ENCODE measurements around the gene FPGS.
"Not testable (repeated sequence)": the region's sequence is repeated elsewhere in the genome, so short reads cannot be mapped to it uniquely, and the experiment has no call there.

The FPGS gene

DNA sequence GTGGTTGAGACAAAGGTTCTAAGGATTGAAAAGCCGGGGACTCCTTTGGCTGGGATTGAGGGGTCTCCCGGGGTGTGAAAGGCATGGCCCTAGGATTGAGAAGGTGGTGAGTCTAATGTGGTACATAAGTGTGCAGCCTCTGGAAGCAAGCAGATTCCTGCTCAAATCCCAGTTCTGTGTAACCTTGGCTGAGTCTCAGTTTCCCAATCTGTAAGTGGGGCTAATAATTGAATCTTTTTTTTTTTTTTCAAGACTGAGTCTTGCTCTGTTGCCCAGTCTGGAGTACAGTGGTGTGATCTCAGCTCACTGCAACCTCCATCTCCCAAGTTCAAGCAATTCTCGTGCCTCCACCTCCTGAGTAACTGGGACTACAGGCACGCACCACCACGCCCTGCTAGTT is 30.1 kb upstream of the FPGS start:
- Histone ChIP-seq H3K27ac (ENCODE audit: low read length) (no peak overlapping the region), H3K9me3 (ENCODE audit: control insufficient read depth, low read depth, low read length) (no peaks in the 10 kb centered on the region), H3K36me3 (ENCODE audit: control insufficient read depth, low read depth, low read length) (no peaks in the 10 kb centered on the region), H3K27me3 (ENCODE audit: control insufficient read depth, insufficient read depth, low read length) (peaks cover 9% of the 10 kb centered on the region), H3K4me1 (ENCODE audit: control insufficient read depth, low read depth, low read length) (peaks cover 15% of the 10 kb centered on the region), H3K4me3 (ENCODE audit: low read length) (no peak overlapping the region), H3K9ac (ENCODE audit: low read length) (no peak overlapping the region)

DNA sequence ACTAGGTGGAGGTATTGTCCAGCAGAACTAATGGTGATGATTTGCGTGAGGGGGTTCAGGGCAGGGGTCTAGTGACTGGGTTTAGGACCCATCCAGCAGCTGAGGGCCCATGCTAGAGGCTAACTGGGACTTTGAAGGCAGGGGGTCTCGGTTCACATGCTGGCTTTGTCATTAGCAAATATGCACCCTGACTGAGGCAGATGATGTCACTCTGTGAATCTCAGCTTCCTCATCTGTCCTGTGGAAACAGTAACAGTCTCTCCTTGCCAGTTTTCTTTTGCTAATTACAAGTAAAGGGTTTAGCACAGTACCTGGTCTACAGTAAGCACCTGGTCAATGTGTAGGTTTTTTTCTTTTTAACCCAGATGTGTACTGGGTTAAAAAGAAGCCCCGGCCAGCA is 29.4 kb upstream of the FPGS start:
- H3K4me3 ChIP-seq (ENCODE audit: low read length): no peak overlapping the region
- peaks cover 15% of the 10 kb centered on the region for H3K4me1 ChIP-seq (ENCODE audit: control insufficient read depth, low read depth, low read length)
- no peaks in the 10 kb centered on the region for H3K9me3 ChIP-seq (ENCODE audit: control insufficient read depth, low read depth, low read length)
- no peak overlapping the region for H3K9ac ChIP-seq (ENCODE audit: low read length)
- H3K36me3 ChIP-seq (ENCODE audit: control insufficient read depth, low read depth, low read length): no peaks in the 10 kb centered on the region
- no peak overlapping the region for H3K27ac ChIP-seq (ENCODE audit: low read length)
- H3K27me3 ChIP-seq (ENCODE audit: control insufficient read depth, insufficient read depth, low read length): peaks cover 9% of the 10 kb centered on the region

- Histone ChIP-seq H3K4me1 (ENCODE audit: control insufficient read depth, low read depth, low read length) (peaks cover 15% of the 10 kb centered on the region), H3K9ac (ENCODE audit: low read length) (no peak overlapping the region), H3K4me3 (ENCODE audit: low read length) (no peak overlapping the region), H3K36me3 (ENCODE audit: control insufficient read depth, low read depth, low read length) (no peaks in the 10 kb centered on the region), H3K27me3 (ENCODE audit: control insufficient read depth, insufficient read depth, low read length) (peaks cover 9% of the 10 kb centered on the region), H3K9me3 (ENCODE audit: control insufficient read depth, low read depth, low read length) (no peaks in the 10 kb centered on the region), H3K27ac (ENCODE audit: low read length) (no peak overlapping the region)
These were observed 28.7 kb upstream of the FPGS start for GRCh38 chr9:127773981-127774380.

GRCh38 chr9:127776195-127776923 is 26.3 kb upstream of the FPGS start:
- Histone ChIP-seq H3K36me3 (ENCODE audit: control insufficient read depth, low read depth, low read length) (no peaks in the 10 kb centered on the region), H3K9ac (ENCODE audit: low read length) (no peak overlapping the region), H3K9me3 (ENCODE audit: control insufficient read depth, low read depth, low read length) (no peaks in the 10 kb centered on the region), H3K4me3 (ENCODE audit: low read length) (no peak overlapping the region), H3K27me3 (ENCODE audit: control insufficient read depth, insufficient read depth, low read length) (no peaks in the 10 kb centered on the region), H3K27ac (ENCODE audit: low read length) (no peak overlapping the region), H3K4me1 (ENCODE audit: control insufficient read depth, low read depth, low read length) (peaks cover 4% of the 10 kb centered on the region)

DNA sequence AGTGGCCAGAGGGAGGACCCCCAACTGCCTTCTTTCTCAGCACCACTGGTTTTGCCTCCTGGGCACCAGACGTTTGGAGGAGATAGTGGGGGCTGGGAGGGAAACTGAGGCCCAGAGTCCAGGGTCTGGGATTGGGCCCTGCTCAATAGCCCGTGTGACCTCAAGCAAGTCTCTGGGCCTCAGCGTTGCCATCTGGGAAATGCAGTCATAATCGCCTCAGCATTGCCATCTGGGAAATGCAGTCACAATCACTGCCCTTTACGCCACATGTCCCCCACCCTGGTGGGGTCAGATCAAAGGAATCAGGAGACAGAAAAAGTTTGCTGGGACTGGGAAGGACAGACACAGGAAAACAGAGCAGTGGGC is 25.8 kb upstream of the FPGS start:
- Histone ChIP-seq H3K9ac (ENCODE audit: low read length) (no peak overlapping the region), H3K27ac (ENCODE audit: low read length) (no peak overlapping the region), H3K27me3 (ENCODE audit: control insufficient read depth, insufficient read depth, low read length) (no peaks in the 10 kb centered on the region), H3K4me3 (ENCODE audit: low read length) (no peak overlapping the region), H3K36me3 (ENCODE audit: control insufficient read depth, low read depth, low read length) (no peaks in the 10 kb centered on the region), H3K9me3 (ENCODE audit: control insufficient read depth, low read depth, low read length) (no peaks in the 10 kb centered on the region), H3K4me1 (ENCODE audit: control insufficient read depth, low read depth, low read length) (peaks cover under 1% of the 10 kb centered on the region)

DNA sequence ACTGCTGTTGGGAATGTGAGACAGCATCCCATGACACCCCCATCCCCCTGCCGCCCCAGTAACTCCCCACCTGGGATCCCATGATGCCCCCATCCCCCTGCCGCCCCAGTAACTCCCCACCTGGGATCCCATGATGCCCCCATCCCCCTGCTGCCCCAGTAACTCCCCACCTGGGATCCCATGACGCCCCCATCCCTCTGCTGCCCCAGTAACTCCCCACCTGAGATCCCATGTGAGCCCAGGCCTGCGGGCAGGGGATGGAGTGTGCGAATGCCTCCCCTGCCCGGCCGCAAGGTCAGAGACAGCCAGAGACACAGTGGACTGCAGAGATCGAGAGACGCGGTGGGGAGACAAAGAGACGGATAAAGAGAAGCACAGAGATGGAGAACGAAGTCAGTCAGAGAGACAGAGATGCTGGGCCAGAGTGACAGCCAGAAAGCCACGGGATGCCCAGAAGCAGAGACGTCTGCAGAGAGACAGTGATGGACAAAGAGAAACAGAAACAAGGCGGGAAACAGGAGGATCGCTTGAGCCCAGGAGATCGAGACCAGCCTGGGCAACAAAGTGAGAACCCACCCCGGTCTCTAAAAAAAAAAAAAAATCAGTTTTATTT is 25.2 kb upstream of the FPGS start:
- H3K4me3 ChIP-seq (ENCODE audit: low read length): no peak overlapping the region
- no peak overlapping the region for H3K9ac ChIP-seq (ENCODE audit: low read length)
- no peaks in the 10 kb centered on the region for H3K27me3 ChIP-seq (ENCODE audit: control insufficient read depth, insufficient read depth, low read length)
- H3K4me1 ChIP-seq (ENCODE audit: control insufficient read depth, low read depth, low read length): no peaks in the 10 kb centered on the region
- H3K36me3 ChIP-seq (ENCODE audit: control insufficient read depth, low read depth, low read length): no peaks in the 10 kb centered on the region
- H3K27ac ChIP-seq (ENCODE audit: low read length): no peak overlapping the region
- H3K9me3 ChIP-seq (ENCODE audit: control insufficient read depth, low read depth, low read length): no peaks in the 10 kb centered on the region

DNA sequence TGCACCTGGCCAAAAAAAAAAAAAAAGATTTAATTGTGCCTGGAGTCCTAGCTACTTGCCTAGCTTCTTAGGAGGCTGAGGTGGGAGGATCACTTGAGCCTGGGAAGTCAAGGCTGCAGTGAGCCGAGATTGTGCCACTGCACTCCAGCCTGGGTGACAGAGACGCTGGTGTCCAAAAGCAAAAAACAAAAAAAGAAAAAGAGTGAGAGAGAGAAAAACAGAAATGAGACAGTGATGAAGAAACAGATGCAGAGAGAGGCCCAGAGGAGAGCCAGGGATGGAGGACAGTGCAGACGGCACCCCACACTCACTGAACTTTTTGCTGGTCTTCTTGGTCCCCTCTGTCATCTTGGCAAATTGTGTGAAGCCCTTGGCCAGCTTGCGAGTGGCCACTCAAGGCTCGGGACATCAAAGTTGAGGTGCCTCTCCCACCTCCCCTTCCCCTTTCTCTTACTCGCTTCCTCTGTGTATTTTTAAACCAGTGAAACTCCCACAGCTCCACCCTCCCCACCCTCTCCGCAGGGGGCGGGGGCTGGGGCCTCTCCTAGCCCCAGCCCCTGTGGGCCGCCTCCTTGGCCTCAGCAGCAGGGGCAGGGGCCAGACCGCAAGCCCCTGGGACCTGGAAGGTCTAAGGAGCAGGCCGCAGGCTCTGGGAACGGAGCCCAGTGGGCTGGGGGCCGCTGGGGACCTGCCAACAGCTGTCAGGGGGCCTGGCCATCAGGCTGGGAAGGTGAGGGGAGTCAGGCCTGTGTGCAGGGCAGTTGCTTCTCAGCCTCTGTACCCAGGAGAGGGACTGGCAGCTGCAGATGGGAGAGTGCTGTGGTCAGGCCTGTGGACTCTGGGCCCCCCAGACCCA is 24.2 kb upstream of the FPGS start, which contains the start of gene SH2D3C:
Gene SH2D3C (minus strand): TSS at position 387 of the 856 bp plus-strand sequence. CDS start 39 bp downstream, at position 348.
- Histone ChIP-seq H3K27ac (ENCODE audit: low read length) (no peak within 1 kb of the TSS), H3K9me3 (ENCODE audit: control insufficient read depth, low read depth, low read length) (no peaks in the 10 kb centered on the region), H3K4me1 (ENCODE audit: control insufficient read depth, low read depth, low read length) (no peaks in the 10 kb centered on the region), H3K4me3 (ENCODE audit: low read length) (no peak within 1 kb of the TSS), H3K36me3 (ENCODE audit: control insufficient read depth, low read depth, low read length) (no peaks in the 10 kb centered on the region), H3K27me3 (ENCODE audit: control insufficient read depth, insufficient read depth, low read length) (no peaks in the 10 kb centered on the region), H3K9ac (ENCODE audit: low read length) (no peak within 1 kb of the TSS)

- Histone ChIP-seq H3K9ac (ENCODE audit: low read length) (no peak overlapping the region), H3K4me1 (ENCODE audit: control insufficient read depth, low read depth, low read length) (no peaks in the 10 kb centered on the region), H3K36me3 (ENCODE audit: control insufficient read depth, low read depth, low read length) (no peaks in the 10 kb centered on the region), H3K27me3 (ENCODE audit: control insufficient read depth, insufficient read depth, low read length) (no peaks in the 10 kb centered on the region), H3K9me3 (ENCODE audit: control insufficient read depth, low read depth, low read length) (no peaks in the 10 kb centered on the region), H3K27ac (ENCODE audit: low read length) (no peak overlapping the region), H3K4me3 (ENCODE audit: low read length) (no peak overlapping the region)
These were observed 23.3 kb upstream of the FPGS start for GRCh38 chr9:127779136-127779981.

DNA sequence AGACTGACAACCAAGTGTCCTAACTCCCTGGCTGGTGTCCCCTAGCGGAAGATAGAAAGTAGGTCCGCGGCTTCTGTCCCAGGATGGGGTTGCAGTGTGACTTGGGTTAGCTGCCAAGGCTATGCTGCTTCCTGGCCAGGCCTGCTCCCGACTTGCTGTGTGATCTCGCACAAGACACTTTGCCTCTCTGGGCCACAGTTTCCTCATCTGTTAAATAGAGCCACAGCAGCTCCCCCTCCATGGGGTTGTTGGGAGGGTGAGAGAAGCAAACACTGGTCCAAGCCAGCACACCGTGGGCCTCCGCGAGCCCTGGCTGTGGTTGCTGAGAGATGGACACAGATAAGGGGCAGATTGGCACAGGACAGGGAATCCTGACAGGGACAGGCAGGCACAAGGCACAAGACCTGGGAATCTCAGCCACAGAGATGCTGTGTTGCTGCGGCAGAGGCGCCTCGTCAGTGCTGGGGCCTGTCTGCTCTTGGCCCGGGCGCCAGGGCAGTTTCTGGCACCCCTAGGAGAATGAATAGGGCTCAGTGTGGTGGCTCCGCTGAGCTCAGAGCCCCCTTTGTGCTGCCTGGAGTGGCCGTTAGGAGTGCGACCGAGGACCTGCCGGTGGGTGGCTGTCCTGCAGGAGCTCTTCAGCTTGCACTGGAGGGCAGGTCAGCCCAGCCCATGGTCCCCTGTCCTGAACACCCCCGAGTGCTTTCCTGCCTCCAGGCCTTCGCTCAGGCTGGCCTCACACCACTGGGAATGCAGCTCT is 22.4 kb upstream of the FPGS start:
- Histone ChIP-seq H3K4me1 (ENCODE audit: control insufficient read depth, low read depth, low read length) (no peaks in the 10 kb centered on the region), H3K9ac (ENCODE audit: low read length) (no peak overlapping the region), H3K36me3 (ENCODE audit: control insufficient read depth, low read depth, low read length) (no peaks in the 10 kb centered on the region), H3K4me3 (ENCODE audit: low read length) (no peak overlapping the region), H3K27me3 (ENCODE audit: control insufficient read depth, insufficient read depth, low read length) (no peaks in the 10 kb centered on the region), H3K27ac (ENCODE audit: low read length) (no peak overlapping the region), H3K9me3 (ENCODE audit: control insufficient read depth, low read depth, low read length) (no peaks in the 10 kb centered on the region)

DNA sequence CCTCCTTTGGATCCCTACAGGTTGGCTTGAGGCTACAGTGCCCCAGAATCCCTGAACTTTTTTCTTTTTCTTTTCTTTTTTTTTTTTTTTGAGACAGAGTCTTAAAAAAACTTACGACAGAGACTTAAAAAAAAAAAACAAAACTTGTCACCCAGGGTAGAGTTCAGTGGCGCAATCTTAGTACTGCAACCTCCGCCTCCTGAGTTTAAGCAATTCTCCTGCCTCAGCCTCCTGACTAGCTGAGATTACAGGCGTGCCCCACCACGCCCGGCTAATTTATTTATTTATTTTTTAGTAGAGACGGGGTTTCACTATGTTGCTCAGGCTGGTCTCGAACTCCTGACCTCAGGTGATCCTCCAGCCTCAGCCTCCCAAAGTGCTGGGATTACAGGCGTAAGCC is 21.8 kb upstream of the FPGS start:
- H3K9ac ChIP-seq (ENCODE audit: low read length); H3K36me3 ChIP-seq (ENCODE audit: control insufficient read depth, low read depth, low read length); H3K27me3 ChIP-seq (ENCODE audit: control insufficient read depth, insufficient read depth, low read length); H3K9me3 ChIP-seq (ENCODE audit: control insufficient read depth, low read depth, low read length); H3K4me1 ChIP-seq (ENCODE audit: control insufficient read depth, low read depth, low read length); H3K4me3 ChIP-seq (ENCODE audit: low read length); H3K27ac ChIP-seq (ENCODE audit: low read length): not testable (repeated sequence)
